NCI-H774 (cell line): ENCODE measurements around the gene IRF8.
"Not testable (repeated sequence)": the region's sequence is repeated elsewhere in the genome, so short reads cannot be mapped to it uniquely, and the experiment has no call there.

ENCODE experiments used
- DNase-seq: peaks from one replicate; lab custom pipeline; 2025; lab: John Stamatoyannopoulos, UW

IRF8 gene, protein sequence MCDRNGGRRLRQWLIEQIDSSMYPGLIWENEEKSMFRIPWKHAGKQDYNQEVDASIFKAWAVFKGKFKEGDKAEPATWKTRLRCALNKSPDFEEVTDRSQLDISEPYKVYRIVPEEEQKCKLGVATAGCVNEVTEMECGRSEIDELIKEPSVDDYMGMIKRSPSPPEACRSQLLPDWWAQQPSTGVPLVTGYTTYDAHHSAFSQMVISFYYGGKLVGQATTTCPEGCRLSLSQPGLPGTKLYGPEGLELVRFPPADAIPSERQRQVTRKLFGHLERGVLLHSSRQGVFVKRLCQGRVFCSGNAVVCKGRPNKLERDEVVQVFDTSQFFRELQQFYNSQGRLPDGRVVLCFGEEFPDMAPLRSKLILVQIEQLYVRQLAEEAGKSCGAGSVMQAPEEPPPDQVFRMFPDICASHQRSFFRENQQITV

DNA sequence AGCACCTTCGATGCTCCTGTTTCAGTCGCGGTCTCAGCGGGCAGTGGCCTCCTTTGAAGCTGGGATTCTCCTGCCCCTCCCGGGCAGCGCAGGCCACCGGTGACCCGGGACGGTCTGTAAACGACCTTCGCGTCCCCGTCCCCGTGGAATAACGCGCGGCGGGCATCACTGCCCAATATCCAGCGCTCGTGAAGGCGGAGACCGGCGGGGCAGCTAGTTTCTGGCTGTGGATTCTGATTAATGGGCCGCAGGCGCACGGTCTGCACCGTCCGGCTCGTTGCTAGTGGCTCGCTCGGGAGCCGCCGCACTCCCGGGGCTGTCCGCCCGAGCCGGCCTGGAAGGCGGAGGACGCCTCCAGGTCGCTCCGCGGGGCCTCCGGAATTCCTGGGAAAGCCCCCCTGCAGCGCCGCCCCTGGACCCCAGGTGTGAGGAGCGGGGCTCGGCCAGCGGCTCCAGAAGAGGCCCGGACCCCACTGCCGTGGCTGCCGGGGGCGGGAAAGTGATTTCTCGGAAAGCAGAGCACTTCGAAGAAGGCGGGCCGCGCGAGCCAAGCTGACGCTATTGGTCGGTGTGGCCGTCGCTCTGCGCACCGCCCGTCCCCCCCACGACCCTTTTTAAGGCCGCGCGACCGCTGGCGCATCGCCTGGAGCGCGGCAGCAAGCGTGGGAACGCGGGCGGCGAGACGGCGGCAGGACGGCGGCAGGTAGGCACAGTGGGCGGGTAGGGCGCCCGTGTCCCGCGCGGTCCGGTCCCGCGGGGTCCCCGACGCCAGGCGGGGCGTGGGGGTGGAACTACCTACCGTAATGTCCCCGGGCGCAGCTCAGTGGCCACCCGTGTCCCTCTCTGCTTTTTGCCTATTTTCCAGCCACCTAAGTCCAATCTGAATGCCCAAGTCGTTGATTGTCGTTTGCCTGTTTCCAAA, at the start of gene IRF8:
TSS of gene IRF8 (plus strand) at position 642 of the 922 bp plus-strand sequence. CDS start 3,854 bp downstream, outside the sequence.
- DNase-seq, result no peak

DNA sequence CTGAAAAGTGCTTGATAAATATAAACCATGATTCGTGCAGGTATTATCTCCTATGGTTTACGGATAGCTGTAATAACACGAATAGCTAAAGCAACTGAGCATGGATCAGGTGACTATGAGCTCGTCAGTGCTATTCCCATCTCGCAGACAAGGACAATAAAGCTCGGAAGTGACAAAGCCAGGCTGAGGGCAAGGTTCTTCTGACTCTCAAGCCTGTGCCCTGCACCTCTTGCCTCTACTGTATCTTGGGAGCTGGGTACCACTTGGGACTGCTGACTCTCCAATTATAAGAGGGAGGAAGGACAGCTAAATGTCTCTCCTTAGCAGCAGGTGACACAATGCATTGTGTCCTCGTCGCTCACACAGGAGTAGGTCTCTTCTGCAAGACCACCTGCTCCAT, 49.6 kb upstream of the IRF8 start:
- DNase-seq, result no peak

DNA sequence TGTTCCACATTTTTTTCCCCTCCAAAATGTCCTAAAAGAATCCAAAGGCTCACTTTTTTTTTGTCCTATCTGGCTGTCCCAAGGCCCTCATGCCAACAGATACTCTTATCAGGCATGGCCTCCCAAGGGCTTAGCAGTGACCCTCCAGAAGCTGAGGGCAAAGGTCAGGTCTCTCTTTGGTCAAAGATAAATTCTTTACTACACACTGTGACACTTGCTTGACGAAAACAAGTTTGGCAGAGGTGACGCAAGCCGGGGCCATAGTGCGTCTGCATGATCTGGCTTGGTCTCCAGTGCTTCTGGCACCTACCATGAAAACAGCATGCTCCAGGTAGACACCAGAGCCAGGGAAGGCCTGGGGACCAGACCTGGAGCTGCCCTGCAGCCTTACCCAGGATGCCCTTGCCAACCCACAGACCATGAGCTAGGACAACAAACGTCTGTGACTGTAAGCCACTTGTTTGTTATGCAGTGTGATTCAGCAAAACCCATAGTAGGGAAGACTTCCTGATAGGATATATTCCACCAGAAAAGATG, 48.5 kb upstream of the IRF8 start:
- no peak for DNase-seq

DNA sequence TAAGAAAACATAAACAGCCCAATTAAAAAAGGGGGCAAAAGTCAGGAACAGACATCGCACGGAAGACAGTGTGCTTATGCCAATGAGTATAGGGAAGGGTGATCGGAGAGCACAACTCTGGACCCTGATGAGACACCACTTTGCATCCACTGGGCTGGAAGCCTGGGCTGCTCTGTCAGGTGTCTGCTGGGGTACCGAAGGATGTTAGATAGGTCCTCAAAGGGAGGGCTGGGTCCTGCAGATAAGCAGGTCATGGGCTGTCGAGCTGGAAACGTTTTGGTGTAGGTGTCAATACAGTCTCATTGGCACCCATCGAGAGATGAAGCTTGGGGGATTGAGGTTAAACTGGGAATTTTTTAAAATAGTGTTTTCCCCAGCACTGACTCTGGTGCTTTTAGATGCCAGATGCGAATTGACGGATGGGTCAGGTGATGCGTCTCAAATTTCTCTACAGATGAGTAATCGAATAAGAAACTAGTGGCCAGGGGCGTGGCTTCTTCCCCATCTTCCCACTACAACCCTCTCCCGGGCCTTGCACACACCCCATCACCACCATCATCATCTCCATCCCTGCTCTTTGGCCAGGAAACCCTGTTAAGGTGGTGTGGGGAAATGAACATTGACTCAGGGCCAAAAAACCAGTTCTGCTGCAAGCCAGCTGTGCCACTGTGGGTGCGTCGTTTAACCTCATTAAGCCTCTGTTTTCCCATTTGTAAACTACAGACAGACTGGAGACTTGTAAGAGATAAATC, 47.8 kb upstream of the IRF8 start:
- no peak for DNase-seq

DNA sequence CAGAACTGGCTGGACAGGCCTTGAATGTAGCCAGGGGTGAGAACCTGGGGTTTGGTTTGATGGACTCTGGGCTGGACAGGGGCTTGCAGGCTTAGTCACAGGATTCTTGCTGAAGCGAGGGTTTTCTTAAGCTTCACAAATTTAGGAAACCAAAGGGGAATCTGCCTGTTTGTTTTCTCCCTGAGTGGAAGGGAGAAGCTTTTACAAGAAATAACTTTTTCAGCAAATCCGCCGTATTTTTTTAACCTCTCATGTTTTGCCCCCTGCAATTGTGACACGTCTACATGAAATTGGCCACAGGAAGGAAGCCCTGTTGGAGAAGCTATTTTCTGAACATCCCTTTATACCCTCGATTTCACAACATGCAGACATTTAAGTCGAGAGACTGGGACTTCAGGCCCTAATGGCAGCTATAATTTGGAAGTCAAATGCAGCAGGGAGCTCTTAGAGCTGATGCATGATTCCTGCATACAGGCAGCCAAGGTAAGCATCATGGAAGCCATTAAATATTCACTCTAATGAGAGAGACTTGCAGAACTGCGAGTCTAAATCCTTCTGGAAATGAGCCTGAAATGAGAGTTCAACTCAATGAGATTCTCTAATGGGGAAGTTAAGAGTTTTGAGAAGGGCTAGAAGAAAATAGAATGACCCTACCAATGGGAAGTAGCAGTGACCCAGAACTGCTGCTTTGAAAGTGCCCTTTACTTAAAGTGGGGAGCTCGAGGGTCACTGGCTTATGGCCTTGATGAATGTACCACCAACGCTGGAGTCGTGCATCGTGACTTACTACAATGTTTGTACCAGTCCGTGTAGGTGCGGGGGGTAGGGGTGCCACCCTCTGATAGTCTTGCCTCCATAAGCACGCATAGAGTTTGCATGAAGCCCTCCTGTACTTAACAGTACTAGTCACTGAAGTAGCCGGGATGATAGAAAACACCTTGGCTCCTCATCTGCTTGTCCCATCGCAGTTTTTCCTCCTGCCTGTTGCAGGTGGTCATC, 45.1 kb upstream of the IRF8 start:
- no peak for DNase-seq

DNA sequence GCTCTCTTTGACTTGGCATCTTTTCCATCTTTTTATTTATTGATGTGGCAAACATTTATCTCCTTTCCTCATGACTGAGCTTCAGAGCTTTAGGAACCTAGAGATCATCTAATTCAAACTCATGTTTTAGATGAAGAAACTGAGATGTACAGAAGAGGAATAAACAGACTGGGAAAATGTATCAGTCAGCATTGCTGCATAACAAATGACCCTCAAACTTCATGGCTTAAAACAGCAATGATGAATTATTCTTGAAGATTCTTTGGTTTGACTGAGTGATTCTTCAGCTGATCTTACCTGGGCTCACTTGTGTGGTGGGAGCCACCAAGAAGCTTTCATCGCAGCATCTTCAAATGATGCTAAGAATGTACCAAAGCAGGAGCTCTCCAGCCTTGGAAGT, 44.0 kb upstream of the IRF8 start:
- DNase-seq, result no peak

DNA sequence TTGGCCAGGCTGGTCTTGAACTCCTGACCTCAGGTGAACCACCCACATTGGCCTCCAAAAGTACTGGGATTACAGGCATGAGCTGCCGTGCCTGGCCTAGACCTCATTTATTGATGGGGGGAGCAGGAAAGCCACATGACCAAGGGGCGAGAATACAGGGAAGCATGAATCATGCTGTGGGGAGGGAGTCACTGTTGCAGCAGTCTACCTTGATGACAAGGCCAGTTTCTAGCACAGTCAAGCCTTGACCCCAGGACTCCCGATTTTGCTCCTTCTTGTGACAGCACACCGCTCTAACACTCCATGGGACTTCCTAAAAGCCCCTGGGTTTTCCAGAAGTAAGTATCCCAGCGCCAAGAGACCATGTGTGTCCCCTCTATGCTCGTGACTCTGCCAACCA, 42.9 kb upstream of the IRF8 start:
- DNase-seq, result no peak

DNA sequence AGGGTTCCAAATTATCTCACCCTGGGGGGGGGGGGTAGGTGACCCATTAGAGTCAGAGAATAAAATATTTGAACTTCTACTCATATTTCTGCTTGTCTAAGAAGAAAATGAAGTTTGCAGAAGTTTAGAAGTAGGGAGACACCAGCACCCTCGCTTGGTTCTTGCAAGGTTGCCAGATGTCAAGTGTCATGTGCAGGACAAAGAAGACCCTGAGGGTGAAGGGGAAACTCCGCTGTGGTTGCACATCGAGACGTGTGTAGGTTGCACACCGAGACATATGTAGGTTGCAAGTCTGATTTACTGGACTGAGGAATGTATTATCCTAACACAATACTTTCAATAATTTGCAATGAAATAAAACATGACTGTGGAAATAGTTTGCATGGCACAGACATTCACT, 42.4 kb upstream of the IRF8 start:
- no peak for DNase-seq

DNA sequence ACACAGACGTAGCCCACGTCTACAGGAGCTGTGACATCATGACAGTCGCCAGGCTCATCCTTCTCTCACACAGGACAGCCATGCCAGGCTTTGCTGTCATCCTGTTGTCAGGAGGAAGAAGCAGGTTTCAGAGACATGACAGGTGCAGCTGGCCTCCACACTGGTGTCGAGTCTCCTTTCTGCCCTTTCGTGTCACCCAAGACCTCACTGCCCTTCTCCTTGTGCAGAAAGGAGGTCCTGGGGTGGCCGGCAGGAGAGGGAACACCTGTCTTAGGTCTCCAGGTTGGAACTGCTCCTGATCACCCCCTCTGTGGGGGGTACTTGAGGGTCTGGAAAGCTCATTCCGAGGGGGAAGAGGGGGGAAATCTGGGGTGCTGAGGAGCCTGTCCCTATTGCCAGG, 41.6 kb upstream of the IRF8 start:
- no peak for DNase-seq

GRCh38 chr16:85858571-85858970, 40.4 kb upstream of the IRF8 start:
- not testable (repeated sequence) for DNase-seq

DNA sequence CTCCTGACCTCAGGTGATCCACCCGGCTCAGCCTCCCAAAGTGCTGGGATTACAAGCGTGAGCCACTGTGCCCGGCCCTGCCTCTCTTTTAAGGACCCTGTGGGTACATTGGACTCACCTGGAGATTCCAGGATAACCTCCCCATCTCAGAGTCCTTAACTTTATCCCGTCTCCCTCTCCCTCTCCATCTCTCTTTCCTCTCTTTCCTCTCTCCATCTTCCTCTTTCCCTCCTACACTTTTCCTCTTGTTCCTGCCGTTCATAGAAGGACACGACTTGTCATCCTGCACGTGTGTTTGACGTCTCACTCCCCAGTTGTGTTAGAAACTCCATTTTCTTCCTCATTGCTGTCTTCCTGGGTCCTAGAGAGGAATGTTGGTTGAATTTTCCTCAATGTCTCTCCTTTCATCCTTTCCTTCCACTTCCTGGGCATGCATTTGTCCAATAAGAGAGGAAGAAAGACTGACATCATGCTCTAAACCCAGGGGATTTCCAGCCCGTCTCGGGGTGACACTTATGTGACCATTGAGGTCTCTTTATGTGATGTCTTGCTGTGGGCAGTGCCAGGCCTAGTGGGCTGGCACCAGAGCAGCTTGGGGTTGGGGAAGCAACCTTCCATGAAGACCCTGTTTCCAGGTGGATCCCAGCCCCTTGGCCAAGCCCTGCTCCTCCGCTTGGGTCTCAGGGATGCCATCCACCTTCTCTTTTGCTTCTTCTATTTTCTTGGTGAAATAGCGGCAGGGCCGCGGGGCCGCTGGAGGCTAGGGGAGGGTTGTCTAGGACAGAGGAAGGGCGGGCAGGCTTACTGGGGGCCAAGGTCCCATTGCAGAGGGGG, 39.8 kb upstream of the IRF8 start:
- DNase-seq, result no peak

DNA sequence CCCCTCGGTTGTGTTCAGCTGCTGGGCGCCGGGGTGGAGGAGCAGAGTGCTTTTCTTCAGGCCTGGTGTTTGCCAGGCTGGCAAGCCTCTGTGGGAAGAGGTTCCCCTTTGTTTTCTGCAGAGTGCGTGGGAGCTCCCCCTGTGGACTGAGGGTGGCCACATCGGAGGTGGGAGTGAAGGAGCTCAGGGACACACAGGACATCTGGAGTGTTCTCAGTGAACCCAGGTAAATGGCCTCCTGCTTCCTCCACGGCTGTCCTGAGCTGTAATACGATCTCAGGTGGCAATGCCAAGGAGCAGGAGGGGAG, 39.2 kb upstream of the IRF8 start:
- no peak for DNase-seq

- no peak for DNase-seq
Measured at GRCh38 chr16:85860413-85861094, 38.4 kb upstream of the IRF8 start.

- DNase-seq, result no peak
Measured at GRCh38 chr16:85861095-85861825, 37.7 kb upstream of the IRF8 start.

DNA sequence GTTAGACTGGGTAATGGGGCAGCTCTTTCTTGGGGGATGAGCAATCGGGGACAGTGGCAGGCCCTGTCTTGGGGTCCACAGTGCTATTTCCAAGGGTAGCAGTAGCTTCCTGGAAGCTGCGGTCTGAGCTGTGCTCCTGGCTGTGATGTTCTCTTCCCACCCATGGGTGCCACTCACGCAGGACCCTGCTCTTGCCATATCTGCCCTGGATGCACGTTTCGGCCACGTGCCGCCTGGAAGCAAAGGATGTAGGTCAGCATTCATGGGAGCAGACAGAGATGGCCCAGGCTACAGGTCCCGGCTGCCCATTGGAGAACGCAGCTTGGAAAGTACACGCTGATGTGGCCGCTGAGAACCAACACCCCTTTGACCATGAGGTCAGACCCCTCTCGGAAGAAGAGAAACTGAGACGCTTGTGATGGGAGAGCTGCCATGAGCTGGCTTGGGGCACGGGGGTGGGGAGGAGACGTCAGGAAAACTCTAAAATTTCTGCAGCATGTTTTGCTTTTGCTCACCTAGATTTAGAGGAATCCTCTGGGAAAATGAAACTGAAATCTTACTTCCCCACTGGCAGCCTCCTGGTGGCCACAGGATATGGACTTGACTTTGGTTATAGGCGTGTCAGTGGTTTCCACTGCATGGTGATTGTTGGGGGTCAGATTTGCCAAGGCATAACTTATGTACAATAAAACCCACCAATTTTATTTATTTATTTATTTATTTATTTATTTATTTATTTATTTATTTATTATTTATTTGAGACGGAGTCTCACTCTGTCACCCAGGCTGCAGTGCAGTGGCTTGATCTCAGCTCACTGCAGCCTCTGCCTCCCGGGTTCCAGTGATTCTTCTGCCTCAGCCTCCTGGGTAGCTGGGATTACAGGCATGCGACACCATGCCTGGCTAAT, 36.2 kb upstream of the IRF8 start:
- no peak for DNase-seq

GRCh38 chr16:85863384-85863774, 35.6 kb upstream of the IRF8 start:
- no peak for DNase-seq

DNA sequence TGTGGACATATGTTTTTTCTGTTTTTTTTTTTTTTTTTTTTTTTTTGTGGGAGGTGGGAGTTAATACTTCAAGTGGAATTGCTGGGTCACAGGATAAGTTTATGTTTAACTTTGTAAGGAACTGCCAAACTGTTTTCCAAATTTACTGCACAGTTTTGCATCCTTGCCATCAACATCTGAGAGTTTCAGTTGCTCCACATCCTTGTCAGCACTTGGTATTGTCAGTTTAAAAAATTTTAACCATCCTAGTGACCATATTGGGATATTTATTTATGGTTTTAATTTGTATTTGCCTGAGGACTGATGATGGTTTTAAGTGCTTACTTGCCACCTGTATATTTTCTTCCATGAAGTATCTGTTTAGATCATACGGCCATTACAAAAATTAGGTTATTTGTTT, 34.0 kb upstream of the IRF8 start:
- no peak for DNase-seq

DNA sequence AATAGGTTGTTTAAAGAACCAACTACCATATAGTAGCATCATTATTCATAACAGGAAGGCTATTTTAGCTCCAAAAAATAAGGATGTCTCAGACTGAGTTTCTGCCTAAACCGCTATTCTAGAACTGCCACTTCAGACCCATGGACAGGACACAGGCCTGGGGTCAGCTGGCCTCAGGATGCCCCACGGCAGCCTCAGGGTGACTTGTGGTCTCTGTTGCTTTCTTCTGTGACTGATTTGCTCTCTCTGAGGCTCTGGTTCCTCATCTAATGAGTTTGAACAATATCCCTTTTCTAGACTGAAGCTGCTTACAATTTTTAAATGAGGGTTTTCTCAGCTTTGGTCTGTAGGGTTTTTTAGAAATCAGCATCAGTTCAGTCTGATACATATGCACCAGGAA, 31.8 kb upstream of the IRF8 start:
- DNase-seq, result no peak
